Hematopoietic multipotent progenitor cell treated with erythropoietin and hydrocortisone succinate and interleukin-3 and kit ligand, for 15 days (in vitro differentiated cells): ENCODE results near the gene TMEM234.
"Not testable (repeated sequence)": the region's sequence is repeated elsewhere in the genome, so short reads cannot be mapped to it uniquely, and the experiment has no call there.

ENCODE experiments used
- DNase-seq: peaks from one replicate; pipeline ENCODE4 v3.0.0-alpha.2; 2015; ENCODE audit warnings: low spot score

The TMEM234 gene

GRCh38 chr1:32221980-32222755, at the start of gene TMEM234, which contains the start of gene EIF3I:
Gene TMEM234, minus strand, starts transcription at chr1:32222353. Its CDS starts 31 bp downstream, at chr1:32222322.
Gene EIF3I, plus strand, starts transcription at chr1:32222407. Its CDS starts 35 bp downstream, at chr1:32222442.
- DNase-seq, result peak; percentile 94

- DNase-seq, result no peak
Measured at GRCh38 chr1:32269744-32270143, 47.6 kb upstream of the TMEM234 start.

DNA sequence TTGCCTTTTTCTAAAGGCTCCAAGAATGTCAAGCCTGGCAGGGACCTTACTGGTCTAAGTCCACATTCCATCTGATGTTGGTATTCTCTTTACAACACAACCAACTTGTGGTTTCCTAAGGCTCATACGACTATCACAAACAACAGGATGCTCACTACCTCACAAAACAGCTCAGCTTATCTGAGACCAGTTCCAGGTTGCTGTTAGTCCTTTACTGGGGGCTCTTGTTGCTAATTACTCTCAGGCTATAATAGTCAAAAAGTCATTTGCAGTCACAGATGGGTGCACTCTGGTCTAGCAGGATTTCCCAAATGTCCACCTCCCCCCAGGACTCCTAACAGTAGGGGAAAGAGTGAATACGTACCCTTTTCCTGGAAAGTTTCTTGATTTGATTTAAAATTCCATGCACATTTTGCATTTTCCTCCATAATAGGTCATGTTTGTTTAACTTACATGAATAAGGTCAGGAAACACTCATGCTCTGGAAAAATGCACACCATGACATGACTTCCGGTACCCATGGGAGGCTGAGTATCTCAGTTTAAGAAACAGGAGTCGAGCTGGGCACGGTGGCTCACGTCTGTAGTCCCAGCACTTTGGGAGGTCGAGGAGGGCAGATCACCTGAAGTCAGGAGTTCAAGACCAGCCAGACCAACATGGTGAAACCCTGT, 44.9 kb upstream of the TMEM234 start:
- no peak for DNase-seq

GRCh38 chr1:32265846-32266245, 43.7 kb upstream of the TMEM234 start:
- DNase-seq, result no peak

GRCh38 chr1:32263744-32264143, 41.6 kb upstream of the TMEM234 start:
- DNase-seq, result no peak

GRCh38 chr1:32263236-32263593, 41.1 kb upstream of the TMEM234 start:
- DNase-seq, result not testable (repeated sequence)

GRCh38 chr1:32257227-32257508, 35.0 kb upstream of the TMEM234 start:
- no peak for DNase-seq

- DNase-seq, result no peak
Measured at GRCh38 chr1:32256473-32257226, 34.5 kb upstream of the TMEM234 start.

DNA sequence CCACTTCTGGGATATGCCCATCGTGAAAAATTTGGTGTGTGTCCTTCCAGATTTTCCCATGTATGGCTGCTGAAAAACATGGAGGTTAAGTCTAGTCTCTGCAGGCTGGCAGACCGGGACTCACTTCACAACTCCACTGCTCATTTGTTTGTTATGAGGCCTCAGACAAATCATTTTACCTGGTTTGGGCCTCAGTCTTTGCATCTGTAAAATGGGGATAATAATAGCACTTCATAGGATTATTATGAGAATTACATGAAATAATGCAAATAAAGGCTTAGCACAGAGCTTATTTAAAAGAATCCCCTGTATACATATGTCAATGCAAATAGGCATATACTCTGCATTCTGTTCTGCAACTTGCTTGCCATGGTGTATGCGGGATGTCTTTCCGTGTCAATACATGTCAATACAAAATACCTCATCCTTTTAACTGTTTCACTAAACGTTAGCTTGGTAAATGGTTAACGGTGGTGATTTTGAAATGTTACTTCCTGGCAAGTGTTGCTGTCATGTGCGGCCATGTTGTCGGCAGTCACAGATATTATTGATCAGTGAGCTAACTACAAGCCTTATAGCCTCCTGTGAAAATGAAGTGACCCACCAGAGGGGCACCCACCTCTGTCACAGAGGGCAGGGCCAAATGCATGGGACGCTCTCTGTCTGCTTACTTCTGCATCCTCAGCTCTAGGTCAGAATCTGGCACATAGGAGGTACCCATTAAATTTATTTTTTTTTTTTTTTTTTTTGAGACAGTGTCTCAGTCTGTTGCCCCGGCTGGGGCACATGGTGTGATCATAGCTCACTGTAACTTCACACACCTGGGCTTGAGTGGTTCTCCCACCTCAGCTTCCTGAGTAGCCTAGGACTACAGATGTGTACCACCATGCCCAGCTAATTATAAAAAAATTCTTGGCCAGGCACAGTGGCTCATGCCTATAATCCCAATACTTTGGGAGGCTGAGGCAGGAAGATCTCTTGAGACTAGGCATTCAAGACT, 33.2 kb upstream of the TMEM234 start:
- DNase-seq, result no peak

- no peak for DNase-seq
Measured at GRCh38 chr1:32250893-32251716, 29.0 kb upstream of the TMEM234 start, which contains the start of gene LCK. Gene LCK, plus strand, starts transcription at chr1:32251265. Its CDS starts 23,065 bp downstream, at chr1:32274330.

DNA sequence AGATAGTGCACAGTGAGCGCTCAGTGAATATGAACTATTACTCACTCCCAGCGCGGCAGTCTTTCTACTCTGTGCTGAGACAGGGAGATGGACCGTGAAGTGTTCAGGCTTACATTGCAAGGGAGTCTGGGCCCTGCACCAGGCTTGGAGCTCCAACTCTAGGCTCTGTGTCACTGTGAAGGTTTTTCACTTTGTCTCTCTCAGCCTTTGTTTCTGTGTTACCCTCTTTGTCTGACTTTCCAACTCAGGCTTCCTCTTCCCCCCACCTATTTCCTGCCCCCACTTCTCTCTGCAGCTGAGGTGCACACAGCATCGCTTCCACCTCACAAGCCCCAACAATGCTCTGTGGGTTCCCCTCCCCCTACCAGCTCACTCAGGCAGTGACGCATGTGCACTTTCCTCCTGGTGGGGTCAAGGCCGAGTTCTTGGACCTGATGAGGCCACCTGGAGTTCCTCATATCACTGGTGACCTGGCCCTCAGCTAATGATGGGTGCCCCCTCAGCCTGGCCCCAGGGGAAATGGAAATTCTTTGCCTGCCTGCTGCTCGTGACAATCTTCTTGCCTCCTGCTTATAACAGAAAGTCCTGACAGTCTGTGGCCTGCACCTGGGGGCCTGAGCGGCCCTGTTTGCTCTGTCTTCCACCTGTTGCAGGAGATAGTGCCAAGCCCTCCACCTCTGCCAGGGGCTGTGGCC, 27.8 kb upstream of the TMEM234 start:
- no peak for DNase-seq

DNA sequence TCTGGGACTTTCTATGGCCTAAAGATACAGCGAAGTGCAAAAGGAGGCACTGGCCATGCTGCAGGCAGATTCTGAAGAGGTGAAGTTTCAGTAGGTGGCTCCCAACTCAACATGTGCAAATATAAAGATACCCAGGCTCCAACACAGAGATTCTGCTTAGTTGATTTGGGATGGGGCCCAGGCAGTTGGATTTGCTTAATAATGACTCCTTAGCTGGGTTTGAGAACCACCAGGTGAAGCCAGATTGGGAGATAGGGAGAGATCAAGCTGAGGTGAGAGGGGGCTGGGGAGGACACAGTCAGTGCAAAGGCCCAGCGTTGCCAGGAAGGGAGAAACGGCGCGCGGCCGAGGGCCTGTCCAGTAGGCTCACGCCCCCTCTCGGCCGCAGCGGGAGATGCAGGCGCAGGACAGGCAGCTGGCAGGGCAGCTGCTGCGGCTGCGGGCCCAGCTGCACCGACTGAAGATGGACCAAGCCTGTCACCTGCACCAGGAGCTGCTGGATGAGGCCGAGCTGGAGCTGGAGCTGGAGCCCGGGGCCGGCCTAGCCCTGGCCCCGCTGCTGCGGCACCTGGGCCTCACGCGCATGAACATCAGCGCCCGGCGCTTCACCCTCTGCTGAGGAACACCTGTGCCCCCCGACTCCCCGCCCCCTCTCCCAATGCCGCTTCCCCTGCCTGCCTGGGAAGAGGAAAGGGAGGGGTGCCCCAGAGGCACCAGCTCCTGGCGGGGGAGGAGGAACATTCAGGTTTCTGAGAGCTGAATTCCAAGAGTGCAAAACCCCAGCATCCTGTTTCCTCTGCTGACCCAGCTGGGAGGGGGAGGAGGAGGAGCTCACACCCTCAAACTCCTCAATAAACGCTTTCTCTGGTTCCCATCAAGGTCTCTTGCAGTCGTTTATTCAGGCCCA, 26.1 kb upstream of the TMEM234 start:
- peak; percentile 75 for DNase-seq

- no peak for DNase-seq
Measured at GRCh38 chr1:32247452-32247851, 25.3 kb upstream of the TMEM234 start.

DNA sequence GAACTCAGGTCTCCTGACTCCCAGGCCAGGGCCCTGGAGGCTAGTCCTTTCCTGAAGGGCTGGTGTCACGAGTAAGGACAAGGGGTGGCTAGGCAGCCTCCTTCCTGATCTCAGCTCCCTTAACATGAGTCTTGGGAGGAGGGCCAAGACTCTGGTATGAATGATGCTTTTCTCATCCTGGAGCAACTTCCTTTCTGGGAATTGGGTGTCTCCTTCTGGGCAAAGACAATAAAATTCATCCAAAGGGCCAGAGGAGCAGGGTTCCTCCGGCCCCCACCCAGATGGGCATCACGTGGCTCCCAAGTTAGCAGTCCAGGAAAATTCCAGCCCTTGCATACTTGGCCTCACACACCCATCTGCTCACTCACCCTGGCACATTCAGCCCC, 24.7 kb upstream of the TMEM234 start, which contains the start of gene FAM167B:
Gene FAM167B, plus strand, starts transcription at position 335 of the 386 bp plus-strand sequence. CDS start 200 bp downstream, outside the sequence.
- no peak for DNase-seq

DNA sequence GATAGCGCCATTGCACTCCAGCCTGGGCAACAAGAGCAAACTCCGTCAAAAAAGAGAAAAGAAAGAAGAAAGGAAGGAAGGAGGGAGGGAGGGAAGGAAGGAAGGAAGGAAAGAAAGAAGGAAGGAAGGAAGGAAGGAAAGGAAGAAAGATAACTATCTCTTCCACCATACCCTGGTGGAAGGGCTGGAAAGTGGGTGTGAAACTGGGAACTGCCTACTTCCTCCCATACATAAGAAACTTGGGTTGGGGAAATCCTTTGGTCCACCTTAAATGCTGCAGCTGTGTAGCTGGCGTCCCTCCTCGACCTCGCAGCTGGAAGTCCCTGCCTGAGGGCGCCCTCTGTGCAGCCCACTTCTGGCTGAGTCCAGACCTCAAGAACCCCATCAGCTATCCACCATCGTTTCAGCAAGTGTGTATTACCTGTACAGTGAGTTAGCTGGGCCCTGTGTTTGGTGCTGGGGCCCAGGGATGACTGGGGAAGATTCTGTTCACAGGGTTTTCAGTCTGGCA, 20.2 kb upstream of the TMEM234 start:
- no peak for DNase-seq

DNA sequence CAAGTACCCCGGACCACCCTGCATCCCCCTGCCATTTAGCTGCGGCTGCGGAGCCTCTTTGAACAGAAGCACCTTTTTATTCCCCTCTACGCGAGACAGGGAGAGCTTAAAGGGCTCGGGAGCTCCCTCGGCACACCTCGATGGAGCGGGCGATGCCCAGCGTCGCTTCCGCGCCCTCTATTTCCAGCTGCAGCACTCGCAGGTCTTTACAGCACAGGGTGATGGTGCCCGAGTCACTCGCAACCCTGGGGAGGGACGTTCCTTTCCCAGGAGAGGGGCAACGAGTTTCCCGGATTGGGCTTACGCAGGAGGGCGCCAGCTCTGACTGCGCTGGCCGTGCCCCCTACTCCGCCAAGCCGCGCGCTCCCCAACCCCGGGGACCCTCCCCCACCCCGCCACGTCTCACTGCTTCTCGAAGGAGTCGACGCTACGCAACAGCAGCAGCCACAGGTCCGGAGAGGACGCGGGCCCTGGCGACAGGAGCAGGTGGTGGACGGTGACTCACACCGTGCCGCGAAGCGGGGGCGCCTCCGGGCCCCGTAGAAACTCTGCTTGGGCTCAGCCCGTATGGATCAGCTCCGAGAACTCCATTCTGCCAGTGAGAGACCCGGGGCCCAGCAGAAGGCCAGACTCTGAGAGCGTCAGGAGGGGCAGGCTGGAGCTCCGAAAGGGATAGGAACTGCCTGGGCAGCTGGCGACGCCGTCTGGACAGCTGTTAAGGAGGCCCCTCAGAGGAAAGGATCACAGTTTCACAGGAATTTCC, 19.0 kb upstream of the TMEM234 start:
- no peak for DNase-seq

GRCh38 chr1:32240140-32240951, 18.2 kb upstream of the TMEM234 start:
- no peak for DNase-seq
